Retinal pigment epithelial cell (primary cell): Measurements from ENCODE around the gene PRR23C.
"Not testable (repeated sequence)": the region's sequence is repeated elsewhere in the genome, so short reads cannot be mapped to it uniquely, and the experiment has no call there.

Experiments used
- DNase-seq: peaks from one replicate; pipeline ENCODE4 v3.0.0-alpha.2; 2010; ENCODE audit warnings: low read depth
- H3K4me3 ChIP-seq: 2 replicates; pipeline ENCODE4 v1.5.1; 2011; ENCODE audit warnings: mild to moderate bottlenecking, low read length, control low read depth, moderate library complexity
- CTCF ChIP-seq: conservative IDR thresholded peaks from 2 replicates; pipeline ENCODE4 v1.5.1; 2011; ENCODE audit warnings: low read depth, low read length, control low read depth, inconsistent platforms

Gene PRR23C

GRCh38 chr3:139062918-139063317 lies 18.2 kb upstream of the PRR23C start:
- no peak for DNase-seq

GRCh38 chr3:139052802-139053600 lies 8.3 kb upstream of the PRR23C start:
- no peak for DNase-seq
- TF ChIP-seq CTCF: no peak
- H3K4me3 ChIP-seq: no peak overlapping the region

More at GRCh38 chr3:139062918-139063317, 18.2 kb upstream of the PRR23C start:
- no peak for TF ChIP-seq CTCF
- no peak overlapping the region for H3K4me3 ChIP-seq

GRCh38 chr3:139043554-139044365 lies 932 bp downstream of the PRR23C start:
- no peak for TF ChIP-seq CTCF
- DNase-seq: no peak
- H3K4me3 ChIP-seq: no peak overlapping the region

GRCh38 chr3:139037478-139037877 lies 7.2 kb downstream of the PRR23C start:
- DNase-seq: no peak
- no peak for TF ChIP-seq CTCF

GRCh38 chr3:139032326-139033002 lies 12.2 kb downstream of the PRR23C start:
- TF ChIP-seq CTCF: no peak
- no peak overlapping the region for H3K4me3 ChIP-seq
- no peak for DNase-seq

More at GRCh38 chr3:139037478-139037877, 7.2 kb downstream of the PRR23C start:
- H3K4me3 ChIP-seq: no peak overlapping the region

GRCh38 chr3:139030576-139030975 lies 14.1 kb downstream of the PRR23C start:
- not testable (repeated sequence) for DNase-seq, H3K4me3 ChIP-seq

GRCh38 chr3:139024968-139025367 lies 19.7 kb downstream of the PRR23C start:
- DNase-seq: no peak
- H3K4me3 ChIP-seq: no peak overlapping the region
- no peak for TF ChIP-seq CTCF
